ENCODE results near the gene TRIM65. TPM values are rescaled to one million over a fixed set of nuclear protein-coding genes. Genes with fewer than 3 reads are reported as not detected.
A peak's percentile ranks its signal among the peaks of the same experiment; 100 is the strongest.

The TRIM65 gene
- total and polyA plus RNA-seq, 2 of the 4 experiments (the other 2 are of a cell fraction), result 7.9 to 10.6 TPM

DNA sequence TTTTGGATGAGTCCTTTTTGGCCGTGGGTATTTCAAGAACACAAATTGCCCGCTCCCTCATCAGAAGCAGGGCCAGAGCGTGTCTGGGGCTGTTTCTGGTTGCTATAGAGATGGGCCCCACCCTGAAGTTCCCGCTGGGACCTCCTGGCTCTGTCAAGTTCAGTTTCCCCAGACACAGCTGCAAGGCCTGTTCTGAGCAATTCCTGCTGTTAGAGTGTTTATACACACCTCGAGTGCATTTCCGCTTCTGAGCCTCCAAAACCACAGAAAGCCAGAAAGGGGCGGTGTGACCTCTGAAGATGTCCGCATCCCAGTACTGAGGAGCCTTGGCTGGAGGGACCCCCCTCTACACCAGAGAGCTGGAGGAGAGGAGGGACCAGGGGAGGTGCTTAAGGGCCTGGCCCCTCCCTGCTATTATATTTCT lies 32.3 kb downstream of the TRIM65 start:
- H3K9ac ChIP-seq (ENCODE audit: low read depth, low read length), result no peak overlapping the region

More for the DNA sequence above, 32.3 kb downstream of the TRIM65 start:
- Histone ChIP-seq H2BK120ac (ENCODE audit: low read depth, low read length) (peak overlapping the region; percentile 23; the same call in 1 of the 2 replicates), H3K18ac (ENCODE audit: low read depth, low read length) (no peak overlapping the region), H3K36me3 (ENCODE audit: control insufficient read depth, insufficient read depth, low read length) (no peaks in the 10 kb centered on the region), H3K56ac (ENCODE audit: extremely low read depth, insufficient read depth, low read length) (no peak overlapping the region), H2BK5ac (ENCODE audit: low read depth, low read length, poor library complexity, severe bottlenecking) (no peak overlapping the region), H3K4me2 (ENCODE audit: low read depth, low read length) (peak overlapping the region; percentile 47), H2AK5ac (ENCODE audit: low read depth, low read length) (peak overlapping the region; percentile 20), H3K4ac (ENCODE audit: low read depth, low read length) (peak overlapping the region; percentile 78), H4K91ac (ENCODE audit: insufficient read depth, low read depth, low read length) (no peak overlapping the region), H3K4me1 (ENCODE audit: control insufficient read depth, insufficient read depth, low read length) (peaks cover 12% of the 10 kb centered on the region), H3K27ac (ENCODE audit: insufficient read depth, low read length) (peak overlapping the region; percentile 39), H2AK9ac (replicated peaks; ENCODE audit: low read depth, low read length, poor library complexity) (peak overlapping the region; percentile 2), H3K4me3 (ENCODE audit: insufficient read depth, low read depth, low read length) (no peak overlapping the region), H3K27me3 (ENCODE audit: control insufficient read depth, insufficient read depth, low read length) (no peaks in the 10 kb centered on the region), H3K9me1 (ENCODE audit: insufficient read depth, low read length) (0 out of 2 replicates have a peak, but pooled peaks cover 7% of the 10 kb centered on the region), H4K20me1 (ENCODE audit: insufficient read depth, low read length) (no peaks in the 10 kb centered on the region), H2BK20ac (ENCODE audit: low read depth, low read length) (peak overlapping the region; percentile 47; the same call in 1 of the 2 replicates), H4K8ac (ENCODE audit: low read depth in 2 of 2, low read length in 2 of 2) (peak overlapping the region; percentile 17 to 23; a peak in 3 of 4 replicates), H3K23ac (ENCODE audit: low read depth, low read length) (no peak overlapping the region; the same call in 1 of the 2 replicates), H2BK15ac (ENCODE audit: low read depth, low read length) (peak overlapping the region; percentile 29; the same call in 1 of the 3 replicates), H3K14ac (replicated peaks; ENCODE audit: low read depth, low read length) (peak overlapping the region; percentile 71; the same call in 1 of the 2 replicates), H3K9me3 (ENCODE audit: control insufficient read depth, insufficient read depth, low read length) (no peaks in the 10 kb centered on the region), H2AFZ (replicated peaks; ENCODE audit: low read length, poor library complexity) (peak overlapping the region; percentile 14), H3K79me1 (ENCODE audit: low read depth in 1 of 2, low read length in 2 of 2) (peaks cover 0 to under 1% of the 10 kb centered on the region in 2 experiments; a peak in 1 of 4 replicates), H4K5ac (ENCODE audit: low read depth, low read length) (no peak overlapping the region)
- BruUV-seq (replicated peaks), result no TSS peak
- ATAC-seq (ENCODE audit: low read depth), result peak; percentile 83
- intact Hi-C loops (cut with micrococcal nuclease), result no loop called here
- TF ChIP-seq CHD1 (IDR thresholded peaks at IDR 0.05; ENCODE audit: low read depth, low read length), result no peak
- no peak for TF ChIP-seq NFE2L2 (IDR thresholded peaks at IDR 0.05; ENCODE audit: low read depth, low read length)
- TF ChIP-seq RAD21 (IDR thresholded peaks at IDR 0.05; ENCODE audit: low read length), result peak; percentile 2; the same call in 1 of the 2 replicates
- TF ChIP-seq MAZ (IDR thresholded peaks at IDR 0.05; ENCODE audit: borderline replicate concordance, low read depth, low read length), result peak; percentile 8; the same call in 1 of the 2 replicates
- peak; percentile 92 for DNase-seq
- dilution Hi-C loops (cut with HindIII; ENCODE audit: low sequenced_read_pairs, unreplicated experiment), result no loop called here
- POLR2A ChIA-PET (ENCODE audit: unreplicated experiment), result interaction anchor here (0.6 to 1.0 kb wide), 3 partner anchors 9 to 88 kb away, joined by 3 to 13 read pairs (median 3); partner anchors contain the start of gene WBP2
- 11% methylated on average over 3 of the region's 8 CpGs; no CpG with 5 or more reads in 1 of the 2 experiments for WGBS, 2 experiments (ENCODE audit: extremely low coverage in 2 of 2, insufficient read length in 1 of 2)
- in situ Hi-C loops (cut with MboI; ENCODE audit: low sequenced_read_pairs), result no loop called here
- CTCF ChIA-PET, result interaction anchor here (0.6 kb wide), 1 partner anchor 61 kb away, joined by 5 read pairs; no protein-coding TSS in a partner anchor

Measured in IMR-90 (cell line).